Mammary epithelial cell (primary cell): Measurements from ENCODE around the gene EXTL1.

ENCODE experiments used
- EZH2 ChIP-seq: IDR thresholded peaks from 2 replicates; pipeline ENCODE4 v1.6.1; 2012; ENCODE audit warnings: low read length, inconsistent platforms, borderline replicate concordance
- TF ChIP-seq, protein P1 (sequence below), 2 donors: IDR thresholded peaks in 1 of 2; conservative IDR thresholded peaks in 1 of 2; 2 replicates each; pipeline ENCODE4 v1.5.1; 2011 to 2012; ENCODE audit warnings: inconsistent platforms in 2 of 2, low read length in 2 of 2, mild to moderate bottlenecking in 2 of 2, control low read depth in 1 of 2, low read depth in 1 of 2; ENCODE audit not compliant: insufficient read depth in 1 of 2; ENCODE audit errors: extremely low read depth in 1 of 2

- TF ChIP-seq, protein P1, sequence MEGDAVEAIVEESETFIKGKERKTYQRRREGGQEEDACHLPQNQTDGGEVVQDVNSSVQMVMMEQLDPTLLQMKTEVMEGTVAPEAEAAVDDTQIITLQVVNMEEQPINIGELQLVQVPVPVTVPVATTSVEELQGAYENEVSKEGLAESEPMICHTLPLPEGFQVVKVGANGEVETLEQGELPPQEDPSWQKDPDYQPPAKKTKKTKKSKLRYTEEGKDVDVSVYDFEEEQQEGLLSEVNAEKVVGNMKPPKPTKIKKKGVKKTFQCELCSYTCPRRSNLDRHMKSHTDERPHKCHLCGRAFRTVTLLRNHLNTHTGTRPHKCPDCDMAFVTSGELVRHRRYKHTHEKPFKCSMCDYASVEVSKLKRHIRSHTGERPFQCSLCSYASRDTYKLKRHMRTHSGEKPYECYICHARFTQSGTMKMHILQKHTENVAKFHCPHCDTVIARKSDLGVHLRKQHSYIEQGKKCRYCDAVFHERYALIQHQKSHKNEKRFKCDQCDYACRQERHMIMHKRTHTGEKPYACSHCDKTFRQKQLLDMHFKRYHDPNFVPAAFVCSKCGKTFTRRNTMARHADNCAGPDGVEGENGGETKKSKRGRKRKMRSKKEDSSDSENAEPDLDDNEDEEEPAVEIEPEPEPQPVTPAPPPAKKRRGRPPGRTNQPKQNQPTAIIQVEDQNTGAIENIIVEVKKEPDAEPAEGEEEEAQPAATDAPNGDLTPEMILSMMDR (conservative IDR thresholded peaks at IDR 0.05 in 1 of 2, IDR thresholded peaks at IDR 0.05 in 1 of 2; ENCODE audit: extremely low read depth in 1 of 2, insufficient read depth in 1 of 2, low read depth in 1 of 2, low read length in 2 of 2): no peak
- no peak for TF ChIP-seq EZH2
Measured at GRCh38 chr1:26044971-26045721, 23.6 kb downstream of the EXTL1 start.
